ENCODE measurements around the gene DUSP16. TPM values are rescaled to one million over a fixed set of nuclear protein-coding genes. Genes with fewer than 3 reads are reported as not detected.
"Not testable (repeated sequence)": the region's sequence is repeated elsewhere in the genome, so short reads cannot be mapped to it uniquely, and the experiment has no call there.

Gene DUSP16
- total RNA-seq, 1 donor: 29.5 TPM

- Histone ChIP-seq H3K4me1 (ENCODE audit: insufficient read depth, low read length) (peaks cover 12% of the 10 kb centered on the region), H3K27me3 (ENCODE audit: insufficient read depth, low read length) (no peaks in the 10 kb centered on the region), H3K9me3 (ENCODE audit: low read depth, low read length) (no peaks in the 10 kb centered on the region), H3K4me3 (ENCODE audit: low read length) (no peak overlapping the region)
Observed at GRCh38 chr12:12486661-12487240, 75.9 kb downstream of the DUSP16 start.

- Histone ChIP-seq H3K4me3 (ENCODE audit: low read length) (no peak overlapping the region), H3K4me1 (ENCODE audit: insufficient read depth, low read length) (peaks cover 14% of the 10 kb centered on the region), H3K27me3 (ENCODE audit: insufficient read depth, low read length) (no peaks in the 10 kb centered on the region), H3K9me3 (ENCODE audit: low read depth, low read length) (no peaks in the 10 kb centered on the region)
Observed at GRCh38 chr12:12483438-12483837, 79.2 kb downstream of the DUSP16 start.

DNA sequence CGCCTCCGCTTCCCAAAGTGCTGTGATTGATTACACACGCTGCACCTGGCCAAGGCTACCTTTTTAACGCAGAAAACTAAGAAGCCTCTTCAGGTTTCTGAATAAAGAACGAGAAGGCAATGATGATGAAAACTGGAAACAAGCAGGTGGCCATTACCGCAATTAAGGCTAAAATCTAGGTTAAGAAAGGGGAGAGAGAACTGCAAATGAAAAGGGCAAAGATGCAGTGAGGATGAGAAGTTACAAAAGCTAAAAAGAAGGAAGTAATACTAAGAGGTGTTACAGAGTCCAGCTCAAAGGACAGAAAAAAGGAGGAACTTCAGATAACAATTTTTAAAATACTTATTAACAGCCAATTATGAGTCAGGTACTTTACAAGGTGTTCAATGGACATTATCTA lies 79.7 kb downstream of the DUSP16 start:
- H3K27me3 ChIP-seq (ENCODE audit: insufficient read depth, low read length): no peaks in the 10 kb centered on the region
- no peak overlapping the region for H3K4me3 ChIP-seq (ENCODE audit: low read length)
- H3K9me3 ChIP-seq (ENCODE audit: low read depth, low read length): no peaks in the 10 kb centered on the region
- H3K4me1 ChIP-seq (ENCODE audit: insufficient read depth, low read length): peaks cover 14% of the 10 kb centered on the region

DNA sequence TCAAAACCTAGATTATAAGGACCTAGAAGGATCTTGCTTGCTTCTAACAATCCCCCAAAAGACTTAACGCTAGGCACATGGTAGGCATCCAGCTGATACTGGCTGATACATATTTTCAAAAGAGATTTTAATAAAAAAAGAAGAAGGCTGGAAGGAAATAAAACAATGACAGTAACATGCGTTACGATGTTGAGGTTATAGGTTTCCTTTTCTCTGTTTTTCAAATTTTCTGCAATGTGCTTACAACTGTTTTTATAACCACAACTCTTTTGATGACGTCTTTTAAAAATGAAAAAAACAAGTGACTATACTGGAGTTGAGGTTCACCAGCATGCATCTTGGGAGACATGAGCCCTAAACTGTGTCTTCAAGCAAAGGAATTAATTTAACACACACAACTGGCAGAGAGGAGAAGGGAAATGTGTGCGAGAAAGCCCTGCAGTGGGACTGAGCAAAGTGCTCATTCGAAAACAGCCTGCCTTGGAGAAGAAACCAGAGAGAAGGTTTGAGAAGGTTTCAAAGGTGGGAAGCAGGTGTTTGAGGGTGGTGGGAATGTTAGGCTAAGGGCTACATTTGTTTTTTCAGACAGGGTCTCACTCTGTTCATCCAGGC lies 80.4 kb downstream of the DUSP16 start:
- H3K27me3 ChIP-seq (ENCODE audit: insufficient read depth, low read length): no peaks in the 10 kb centered on the region
- H3K4me1 ChIP-seq (ENCODE audit: insufficient read depth, low read length): peaks cover 14% of the 10 kb centered on the region

DNA sequence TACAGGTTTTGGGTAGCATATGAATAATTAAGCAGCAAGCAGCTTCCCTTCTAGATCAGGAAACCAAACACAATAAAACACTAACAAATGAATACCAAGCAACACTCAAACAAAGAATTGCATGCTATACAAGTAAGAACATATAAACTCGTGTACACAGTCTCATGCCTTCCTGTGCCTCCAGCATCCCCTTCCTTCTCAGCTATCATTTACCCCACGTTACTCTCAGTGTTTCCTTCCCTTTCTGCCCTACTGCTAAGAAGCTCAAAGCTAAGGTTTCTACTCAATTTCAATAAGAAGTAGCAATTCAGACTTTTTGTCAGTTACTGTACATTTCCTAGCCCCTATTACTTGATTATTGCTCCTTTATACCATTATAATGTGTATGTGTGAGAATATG lies 81.0 kb downstream of the DUSP16 start:
- no peak overlapping the region for H3K4me3 ChIP-seq (ENCODE audit: low read length)

More for the DNA sequence above, 80.4 kb downstream of the DUSP16 start:
- Histone ChIP-seq H3K9me3 (ENCODE audit: low read depth, low read length) (no peaks in the 10 kb centered on the region), H3K4me3 (ENCODE audit: low read length) (no peak overlapping the region)

DNA sequence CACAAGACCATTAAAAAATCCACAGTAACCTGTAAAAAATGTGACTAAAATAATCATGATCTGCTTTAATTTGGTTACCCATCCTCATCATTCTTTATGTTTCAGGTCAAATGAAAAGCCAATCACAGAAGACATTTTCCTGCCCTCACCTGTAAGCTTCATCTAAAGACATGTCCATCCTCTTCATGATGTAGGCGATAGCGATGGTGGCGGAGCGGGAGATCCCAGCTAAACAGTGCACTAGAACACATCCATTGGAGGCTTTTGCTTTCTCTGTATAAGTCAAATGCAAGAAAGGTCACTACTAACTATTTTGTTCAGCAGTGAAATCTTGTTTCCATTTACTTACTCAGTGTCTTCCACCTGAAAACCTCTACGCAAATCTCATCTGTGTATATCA lies 82.6 kb downstream of the DUSP16 start:
- H3K4me3 ChIP-seq (ENCODE audit: low read length): no peak overlapping the region
- no peaks in the 10 kb centered on the region for H3K9me3 ChIP-seq (ENCODE audit: low read depth, low read length)
- no peaks in the 10 kb centered on the region for H3K27me3 ChIP-seq (ENCODE audit: insufficient read depth, low read length)
- H3K4me1 ChIP-seq (ENCODE audit: insufficient read depth, low read length): peaks cover 22% of the 10 kb centered on the region

More for the DNA sequence above, 81.0 kb downstream of the DUSP16 start:
- Histone ChIP-seq H3K4me1 (ENCODE audit: insufficient read depth, low read length) (peaks cover 14% of the 10 kb centered on the region), H3K9me3 (ENCODE audit: low read depth, low read length) (no peaks in the 10 kb centered on the region), H3K27me3 (ENCODE audit: insufficient read depth, low read length) (no peaks in the 10 kb centered on the region)

DNA sequence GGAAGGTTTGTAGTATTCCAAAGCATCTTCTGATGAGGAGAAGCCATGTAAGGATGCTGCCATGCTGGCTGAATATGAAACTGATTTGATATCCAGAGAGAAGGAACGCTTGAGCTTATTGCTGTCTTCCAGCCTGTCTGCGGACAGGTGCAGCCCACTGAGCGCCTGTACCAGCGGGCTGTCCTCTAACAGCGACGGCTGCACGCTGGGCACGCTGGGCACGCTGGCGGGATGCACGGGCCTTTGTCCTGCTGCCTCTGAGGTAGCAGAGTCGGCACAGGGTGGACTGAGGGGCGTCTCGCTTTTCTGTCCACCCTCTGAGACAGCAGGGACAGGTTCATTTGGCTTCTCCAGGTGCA lies 85.2 kb downstream of the DUSP16 start:
- peaks cover 12% of the 10 kb centered on the region for H3K4me1 ChIP-seq (ENCODE audit: insufficient read depth, low read length)
- H3K4me3 ChIP-seq (ENCODE audit: low read length): no peak overlapping the region
- no peaks in the 10 kb centered on the region for H3K27me3 ChIP-seq (ENCODE audit: insufficient read depth, low read length)
- H3K9me3 ChIP-seq (ENCODE audit: low read depth, low read length): no peaks in the 10 kb centered on the region

DNA sequence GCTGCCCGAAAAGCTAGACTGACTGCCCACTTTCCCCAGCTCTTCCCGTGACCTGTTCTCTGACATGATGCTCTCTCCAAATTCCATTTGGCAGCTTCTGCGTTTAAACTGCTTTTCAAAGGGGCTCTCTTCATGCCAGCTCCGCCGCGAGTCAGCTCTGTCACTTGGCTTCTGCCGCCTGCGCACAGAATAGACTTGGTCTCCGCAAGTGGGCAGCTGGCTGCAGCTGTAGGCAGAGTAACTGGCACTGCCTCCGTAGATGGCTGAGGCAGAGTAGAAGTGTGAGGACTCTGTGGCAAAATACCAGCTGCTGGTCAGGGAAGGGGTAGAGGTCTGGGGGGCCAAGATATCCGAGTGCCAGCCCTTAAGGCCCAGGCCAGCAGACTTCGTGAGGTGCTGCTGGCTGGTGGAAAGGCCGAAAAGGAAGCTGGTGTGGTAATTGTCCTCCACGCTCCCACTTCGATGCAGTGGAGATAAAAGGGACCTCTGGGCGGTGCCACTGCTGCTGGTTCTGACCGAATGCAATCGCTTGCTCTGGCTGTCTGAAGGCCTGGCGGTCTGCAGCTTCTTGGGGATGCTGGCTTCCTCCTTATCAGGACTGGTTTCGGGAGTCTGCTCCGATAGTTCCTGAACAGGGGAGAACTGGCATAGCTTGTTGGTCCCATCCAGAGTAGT lies 85.7 kb downstream of the DUSP16 start:
- H3K9me3 ChIP-seq (ENCODE audit: low read depth, low read length): no peaks in the 10 kb centered on the region
- peaks cover 11% of the 10 kb centered on the region for H3K4me1 ChIP-seq (ENCODE audit: insufficient read depth, low read length)
- no peak overlapping the region for H3K4me3 ChIP-seq (ENCODE audit: low read length)
- no peaks in the 10 kb centered on the region for H3K27me3 ChIP-seq (ENCODE audit: insufficient read depth, low read length)

DNA sequence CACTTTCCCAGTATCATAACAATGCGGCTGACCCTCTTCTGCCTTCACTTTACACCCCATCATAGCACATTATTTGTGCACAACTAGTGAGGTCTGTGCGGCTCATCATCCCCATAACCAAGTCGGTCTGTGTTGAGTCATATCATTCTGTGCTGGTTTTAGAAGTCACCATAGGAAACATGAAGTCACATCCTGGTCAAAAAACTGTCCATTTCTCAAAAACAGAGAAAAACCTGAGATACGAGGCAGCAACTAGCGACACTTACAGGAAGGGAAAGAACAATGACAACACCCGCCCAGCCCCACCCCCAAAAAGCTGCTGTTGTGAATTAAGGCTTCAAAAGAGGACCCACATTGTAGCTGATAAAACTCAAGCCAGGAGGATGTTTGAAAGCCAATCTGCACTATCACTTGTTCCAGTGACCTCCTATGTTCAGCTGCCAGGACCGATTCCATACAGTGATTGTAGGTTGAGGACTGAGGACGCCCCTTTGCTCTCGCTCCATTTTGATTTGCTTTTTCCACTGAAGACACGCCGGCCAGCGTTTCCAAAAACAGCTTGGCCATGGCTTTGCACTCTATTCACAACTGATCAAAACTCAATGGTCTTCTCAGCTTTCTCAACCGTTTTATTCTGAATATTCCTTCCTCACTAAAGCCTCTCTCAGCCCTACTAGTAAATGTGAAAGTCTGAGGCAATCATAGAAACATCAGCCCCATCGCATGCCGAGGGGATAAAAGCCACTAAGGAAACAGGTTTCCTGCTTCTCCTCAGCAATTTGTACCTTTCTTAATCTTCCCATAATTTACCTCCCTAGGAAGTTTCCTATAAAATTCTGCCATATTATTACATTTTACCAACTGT lies 87.5 kb downstream of the DUSP16 start:
- H3K9me3 ChIP-seq (ENCODE audit: low read depth, low read length): no peaks in the 10 kb centered on the region
- H3K27me3 ChIP-seq (ENCODE audit: insufficient read depth, low read length): no peaks in the 10 kb centered on the region
- peaks cover 8% of the 10 kb centered on the region for H3K4me1 ChIP-seq (ENCODE audit: insufficient read depth, low read length)
- H3K4me3 ChIP-seq (ENCODE audit: low read length): no peak overlapping the region

GRCh38 chr12:12474471-12474928 lies 88.2 kb downstream of the DUSP16 start:
- H3K4me3 ChIP-seq (ENCODE audit: low read length): no peak overlapping the region
- H3K9me3 ChIP-seq (ENCODE audit: low read depth, low read length): no peaks in the 10 kb centered on the region
- H3K27me3 ChIP-seq (ENCODE audit: insufficient read depth, low read length): no peaks in the 10 kb centered on the region
- peaks cover 8% of the 10 kb centered on the region for H3K4me1 ChIP-seq (ENCODE audit: insufficient read depth, low read length)

DNA sequence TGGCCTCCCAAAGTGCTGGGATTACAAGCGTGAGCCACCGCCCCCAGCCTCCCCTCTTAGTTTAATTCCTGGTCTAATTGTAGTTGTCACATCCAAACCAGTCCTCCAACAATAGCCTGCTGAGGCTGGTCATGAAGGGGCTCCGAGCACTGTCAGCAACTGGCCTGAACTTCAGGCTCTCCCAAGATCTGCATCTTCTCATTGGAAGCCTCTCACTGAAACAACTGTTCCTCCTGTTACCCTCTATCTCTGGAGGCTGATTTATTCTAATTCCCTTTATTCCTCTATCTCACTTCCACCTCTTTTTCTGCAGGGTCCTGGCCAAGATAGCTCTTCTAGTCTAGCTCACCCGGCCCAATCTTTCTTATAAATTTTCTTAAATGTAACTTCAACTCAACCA lies 89.4 kb downstream of the DUSP16 start:
- Histone ChIP-seq H3K4me1 (ENCODE audit: insufficient read depth, low read length) (peaks cover 12% of the 10 kb centered on the region), H3K4me3 (ENCODE audit: low read length) (no peak overlapping the region), H3K27me3 (ENCODE audit: insufficient read depth, low read length) (no peaks in the 10 kb centered on the region), H3K9me3 (ENCODE audit: low read depth, low read length) (no peaks in the 10 kb centered on the region)

DNA sequence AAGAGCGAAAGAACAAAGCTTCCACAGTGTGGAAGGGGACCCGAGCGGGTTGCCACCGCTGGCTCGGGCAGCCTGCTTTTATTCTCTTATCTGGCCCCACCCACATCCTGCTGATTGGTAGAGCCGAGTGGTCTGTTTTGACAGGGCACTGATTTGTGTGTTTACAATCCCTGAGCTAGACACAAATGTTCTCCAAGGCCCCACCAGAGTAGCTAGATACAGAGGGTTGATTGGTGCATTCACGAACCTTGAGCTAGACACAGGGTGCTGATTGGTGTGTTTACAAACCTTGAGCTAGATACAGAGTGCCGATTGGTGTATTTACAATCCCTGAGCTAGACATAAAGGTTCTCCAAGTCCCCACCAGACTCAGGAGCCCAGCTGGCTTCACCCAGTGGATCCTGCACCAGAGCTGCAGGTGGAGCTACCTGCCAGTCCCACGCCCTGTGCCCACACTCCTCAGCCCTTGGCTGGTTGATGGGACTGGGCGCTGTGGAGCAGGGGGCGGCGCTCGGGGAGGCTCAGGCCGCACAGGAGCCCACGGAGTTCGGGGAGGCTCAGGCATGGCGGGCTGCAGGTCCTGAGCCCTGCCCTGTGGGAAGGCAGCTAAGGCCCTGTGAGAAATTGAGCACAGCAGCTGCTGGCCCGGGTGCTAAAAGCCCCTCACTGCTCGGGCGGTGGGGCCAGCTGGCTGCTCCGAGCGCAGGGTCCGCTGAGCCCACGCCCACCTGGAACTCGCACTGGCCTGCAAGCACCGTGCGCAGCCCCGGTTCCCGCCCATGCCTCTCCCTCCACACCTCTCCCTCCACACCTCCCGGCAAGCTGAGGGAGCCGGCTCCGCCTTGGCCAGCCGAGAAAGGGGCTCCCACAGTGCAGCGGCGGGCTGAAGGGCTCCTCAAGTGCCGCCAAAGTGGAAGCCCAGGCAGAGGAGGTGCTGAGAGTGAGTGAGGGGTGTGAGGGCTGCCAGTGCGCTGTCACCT lies 90.4 kb downstream of the DUSP16 start:
- H3K4me1 ChIP-seq (ENCODE audit: insufficient read depth, low read length): peaks cover 22% of the 10 kb centered on the region
- H3K27me3 ChIP-seq (ENCODE audit: insufficient read depth, low read length); H3K9me3 ChIP-seq (ENCODE audit: low read depth, low read length); H3K4me3 ChIP-seq (ENCODE audit: low read length): not testable (repeated sequence)

DNA sequence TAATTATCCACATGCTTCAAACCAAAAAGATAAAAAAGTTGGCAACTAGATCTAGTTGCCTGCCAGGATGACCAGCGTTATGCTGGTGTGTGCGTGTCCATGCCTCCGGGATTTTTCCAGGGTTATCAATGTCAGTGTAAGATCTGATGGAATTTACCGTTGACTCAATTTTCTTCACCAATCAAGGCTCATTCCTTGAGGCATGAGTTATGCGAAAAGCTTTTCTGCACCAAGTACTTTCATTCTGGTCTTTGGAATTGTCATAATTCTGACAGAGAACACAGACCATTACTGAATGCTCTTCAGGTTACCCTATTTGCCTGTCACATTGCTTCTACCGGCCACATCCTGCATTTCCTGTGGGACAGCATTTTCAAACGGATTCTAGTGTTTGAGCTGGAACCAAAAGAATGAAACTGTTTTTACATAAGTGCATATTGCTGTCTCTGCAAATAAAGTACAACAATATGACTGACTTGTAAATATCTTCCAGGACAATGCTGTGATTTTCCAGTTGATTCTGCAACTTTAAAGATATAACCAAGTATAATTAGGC lies 91.8 kb downstream of the DUSP16 start:
- Histone ChIP-seq H3K4me1 (ENCODE audit: insufficient read depth, low read length) (peaks cover 34% of the 10 kb centered on the region), H3K9me3 (ENCODE audit: low read depth, low read length) (no peaks in the 10 kb centered on the region), H3K4me3 (ENCODE audit: low read length) (no peak overlapping the region), H3K27me3 (ENCODE audit: insufficient read depth, low read length) (no peaks in the 10 kb centered on the region)

DNA sequence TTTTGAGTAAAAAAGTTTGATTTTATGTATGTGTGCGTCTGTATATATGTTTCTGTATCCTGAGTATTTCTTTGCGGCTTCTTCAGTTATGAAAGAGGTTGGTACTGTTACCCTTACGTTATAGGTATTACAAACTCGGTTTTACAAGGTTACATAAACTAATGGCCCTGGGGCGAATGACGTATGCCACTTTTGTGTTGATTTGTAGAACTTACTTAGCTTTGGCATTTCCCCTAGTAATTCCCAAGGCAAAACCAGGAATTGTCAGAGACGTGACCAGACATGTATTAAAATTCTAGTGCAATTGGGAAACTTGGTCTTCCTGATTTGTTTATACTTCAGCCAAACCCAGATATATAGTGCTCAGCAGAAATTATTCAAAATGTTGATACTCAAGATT lies 93.3 kb downstream of the DUSP16 start:
- Histone ChIP-seq H3K4me3 (ENCODE audit: low read length) (no peak overlapping the region), H3K4me1 (ENCODE audit: insufficient read depth, low read length) (peaks cover 37% of the 10 kb centered on the region), H3K27me3 (ENCODE audit: insufficient read depth, low read length) (no peaks in the 10 kb centered on the region), H3K9me3 (ENCODE audit: low read depth, low read length) (no peaks in the 10 kb centered on the region)
